Measurements from ENCODE around the gene TIE1. TPM values are rescaled to one million over a fixed set of nuclear protein-coding genes. Genes with fewer than 3 reads are reported as not detected.
"Not testable (repeated sequence)": the region's sequence is repeated elsewhere in the genome, so short reads cannot be mapped to it uniquely, and the experiment has no call there.

Gene TIE1
- total RNA-seq, 2 experiments from 2014 or later, result not detected

GRCh38 chr1:43368646-43369020 is 67.9 kb downstream of the TIE1 start:
- Mint-ChIP-seq H3K27me3 (no peaks in the 10 kb centered on the region), H3K9me3 (ENCODE audit: low read depth) (no peaks in the 10 kb centered on the region), H3K4me1 (peaks cover 29% of the 10 kb centered on the region), H3K36me3 (ENCODE audit: low read depth) (peaks cover 33% of the 10 kb centered on the region), H3K4me3 (peak overlapping the region; percentile 90), H3K27ac (peak overlapping the region; percentile 93)
- ATAC-seq, result no peak
- intact Hi-C loops (cut with DNase I, micrococcal nuclease), result loop anchor here (1.0 to 10.0 kb wide), 13 partner anchors 10 to 1266 kb away; partner anchors contain the start of genes CDC20 (in 2 of the 2), ATP6V0B (in 1 of the 2), CFAP57 (in 1 of the 2) and DPH2 (in 1 of the 2)
- CTCF ChIA-PET, result interaction anchor here (0.7 to 1.9 kb wide), 4 partner anchors 11 to 56 kb away, joined by 3 to 10 read pairs (median 4); partner anchors contain the start of gene CDC20
- POLR2A ChIA-PET, result interaction anchor here (0.6 to 2.6 kb wide), 4 partner anchors 10 to 92 kb away, joined by 3 to 14 read pairs (median 3); partner anchors contain the start of gene CDC20
- peak; percentile 24 for DNase-seq

- H3K27ac Mint-ChIP-seq; POLR2A ChIA-PET; CTCF ChIA-PET; H3K27me3 Mint-ChIP-seq; DNase-seq; H3K4me3 Mint-ChIP-seq; H3K9me3 Mint-ChIP-seq (ENCODE audit: low read depth); ATAC-seq: not testable (repeated sequence)
- intact Hi-C loops (cut with DNase I, micrococcal nuclease), result loop anchor here in 1 of 2 experiments (2.0 to 10.0 kb wide), 6 partner anchors 447 to 1265 kb away; partner anchors contain the start of genes ATP6V0B, DPH2, SLC6A9 and YBX1
- Mint-ChIP-seq H3K36me3 (ENCODE audit: low read depth) (peaks cover 21% of the 10 kb centered on the region), H3K4me1 (peaks cover 26% of the 10 kb centered on the region)
Measured at GRCh38 chr1:43369779-43370178, 69.0 kb downstream of the TIE1 start.

- Mint-ChIP-seq H3K4me3 (no peak overlapping the region), H3K27ac (no peak overlapping the region), H3K27me3 (no peaks in the 10 kb centered on the region), H3K36me3 (ENCODE audit: low read depth) (peaks cover 18% of the 10 kb centered on the region), H3K4me1 (peaks cover 21% of the 10 kb centered on the region), H3K9me3 (ENCODE audit: low read depth) (no peaks in the 10 kb centered on the region)
- ChIA-PET POLR2A (interaction anchor here (0.6 kb wide), 1 partner anchor 179 kb away, joined by 4 read pairs; no protein-coding TSS in a partner anchor), CTCF (no interaction called here)
- intact Hi-C loops (cut with DNase I, micrococcal nuclease), result no loop called here
- DNase-seq (no peak), ATAC-seq (no peak)
Measured at GRCh38 chr1:43370564-43370963, 69.8 kb downstream of the TIE1 start.

- H3K36me3 Mint-ChIP-seq (ENCODE audit: low read depth), result peaks cover 9% of the 10 kb centered on the region
- no peaks in the 10 kb centered on the region for H3K9me3 Mint-ChIP-seq (ENCODE audit: low read depth)
- no peaks in the 10 kb centered on the region for H3K27me3 Mint-ChIP-seq
- no peak for ATAC-seq
- H3K27ac Mint-ChIP-seq, result no peak overlapping the region
- H3K4me3 Mint-ChIP-seq, result no peak overlapping the region
- ChIA-PET POLR2A (interaction anchor here (0.6 to 0.7 kb wide), 2 partner anchors 17 to 1270 kb away, joined by 3 to 6 read pairs; partner anchors contain the start of gene MED8), CTCF (interaction anchor here (0.6 to 1.4 kb wide), 2 partner anchors 17 to 26 kb away, joined by 3 to 5 read pairs; no protein-coding TSS in a partner anchor)
- peaks cover 13% of the 10 kb centered on the region for H3K4me1 Mint-ChIP-seq
- intact Hi-C loops (cut with DNase I, micrococcal nuclease), result no loop called here
- DNase-seq, result no peak
Measured at GRCh38 chr1:43372172-43372571, 71.4 kb downstream of the TIE1 start.

Small RNA genes within 50 kb of the gene (microRNA-seq; reads per million reads assigned to microRNA genes)
- gene MIR6734 (ENCODE audit: borderline replicate concordance), result 4.6 reads per million, percentile 12 among the genes with 10 or more reads in this experiment

Other genes with a start within 250 kb of the TIE1 start
- gene EBNA1BP2, start 128.7 kb upstream of the TIE1 start, total RNA-seq, result 100 to 1,000 TPM; 100 to 114 TPM
- under 1 TPM in 1 of 2 experiments, not detected in 1; 0.11 TPM for gene CFAP57, start 128.7 kb upstream of the TIE1 start, total RNA-seq
- gene TMEM125, start 31.0 kb upstream of the TIE1 start, total RNA-seq, result not detected
- gene C1orf210, start 15.4 kb upstream of the TIE1 start, total RNA-seq, result not detected
- not detected for gene MPL, start 36.8 kb downstream of the TIE1 start, total RNA-seq
- gene CDC20, start 58.0 kb downstream of the TIE1 start, total RNA-seq, result 100 to 1,000 TPM; 158 to 163 TPM
- gene ELOVL1, start 67.0 kb downstream of the TIE1 start, total RNA-seq, result 10 to 100 TPM; 56.0 to 72.1 TPM
- gene MED8, start 88.8 kb downstream of the TIE1 start, total RNA-seq, result 10 to 100 TPM; 32.3 to 36.6 TPM
- 10 to 100 TPM; 33.6 to 36.3 TPM for gene SZT2, start 88.9 kb downstream of the TIE1 start, total RNA-seq
- gene HYI, start 152.9 kb downstream of the TIE1 start, total RNA-seq, result 10 to 100 TPM; 10.8 to 13.5 TPM
- 1 to 10 TPM; 5.1 to 6.8 TPM for gene PTPRF, start 229.9 kb downstream of the TIE1 start, total RNA-seq

Measured in activated CD4-positive, alpha-beta T cell treated with anti-CD3 and anti-CD28 coated beads for 36 hours (primary cell).